ENCODE measurements around the gene PPP1R7.

- TF ChIP-seq PBX3 (IDR thresholded peaks at IDR 0.05) (no peak), CTCF (IDR thresholded peaks at IDR 0.05) (no peak), RCOR1 (IDR thresholded peaks at IDR 0.05; ENCODE audit: low read length) (no peak)
Observed at GRCh38 chr2:241121008-241121407, 29.3 kb upstream of the PPP1R7 start.
